Lower leg skin (tissue), 4 donors: ENCODE measurements around the gene SUMO2. TPM values are rescaled to one million over a fixed set of nuclear protein-coding genes. Genes with fewer than 3 reads are reported as not detected.

Experiments
- DNase-seq, 2 donors: peaks; one replicate each; pipeline ENCODE4 v3.0.0-alpha.2; 2019; ENCODE audit warnings: low spot score in 2 of 2
- H3K4me3 ChIP-seq: fragments of 200-600 bp; sonication (generic); 2 replicates; pipeline ENCODE4 v1.5.1; 2017; ENCODE audit warnings: mild to moderate bottlenecking, low read depth; ENCODE audit not compliant: poor library complexity, severe bottlenecking
- CTCF ChIP-seq, 3 donors: fragments of 450-650 bp; IDR thresholded peaks; one replicate each; pipeline ENCODE4 v1.5.1; 2016; ENCODE audit warnings: antibody characterized with exemption in 3 of 3, mild to moderate bottlenecking in 3 of 3, moderate library complexity in 2 of 3
- POLR2A ChIP-seq, 2 donors: fragments of 450-650 bp; IDR thresholded peaks; one replicate each; pipeline ENCODE4 v1.6.1; 2016 to 2017; ENCODE audit warnings: antibody characterized with exemption in 2 of 2, mild to moderate bottlenecking in 1 of 2, moderate library complexity in 1 of 2
- WGBS, 2 donors: methylation state at CpG; one replicate each; pipeline ENCODE4 v1.1.5; 2018; 5-methylcytosine and 5-hydroxymethylcytosine counted together
- intact Hi-C: fragments of 100-400 bp; cut with DNase I; formaldehyde crosslinking; loops from one replicate; pipeline ENCODE4 v1.15.0; 2023; ENCODE audit warnings: low total_unique reads
- total RNA-seq, 4 donors: library from RNA; depleted of rRNA; stranded (reverse); fragments of >200 nt; gene quantifications; one replicate each; pipeline ENCODE4 v1.1.0, GENCODE V29; 2016

Gene SUMO2
- total RNA-seq, 4 donors from 2014 or later: 59.8 to 75.6 (median 68.2) TPM

GRCh38 chr17:75153780-75154194 is 29.0 kb downstream of the SUMO2 start:
- WGBS, 2 donors: 1% methylated on average over 20 to 31 of the region's 35 CpGs
- DNase-seq: no peak
- intact Hi-C loops: no loop called here
- TF ChIP-seq POLR2A (IDR thresholded peaks at IDR 0.05) (no peak), CTCF (IDR thresholded peaks at IDR 0.05) (no peak)
- peak overlapping the region; percentile 82 for H3K4me3 ChIP-seq

GRCh38 chr17:75152922-75153779 is 29.6 kb downstream of the SUMO2 start:
- H3K4me3 ChIP-seq: peak overlapping the region; percentile 82
- no peak for TF ChIP-seq CTCF (IDR thresholded peaks at IDR 0.05)
- intact Hi-C loops: no loop called here
- DNase-seq: peak in 1 of 2 donors; percentile 24
- WGBS, 2 donors: 6% methylated on average over 28 of the region's 28 CpGs

GRCh38 chr17:75152523-75152921 is 30.2 kb downstream of the SUMO2 start:
- TF ChIP-seq CTCF (IDR thresholded peaks at IDR 0.05) (no peak), POLR2A (IDR thresholded peaks at IDR 0.05) (no peak)
- no peak for DNase-seq
- intact Hi-C loops: no loop called here
- H3K4me3 ChIP-seq: no peak overlapping the region
- 83 to 91% methylated on average over 6 of the region's 6 CpGs for WGBS, 2 donors

- TF ChIP-seq POLR2A (IDR thresholded peaks at IDR 0.05) (no peak), CTCF (IDR thresholded peaks at IDR 0.05) (no peak)
- intact Hi-C loops: no loop called here
- H3K4me3 ChIP-seq: no peak overlapping the region
- no peak for DNase-seq
- 91 to 93% methylated on average over 6 of the region's 6 CpGs for WGBS, 2 donors
Measured at GRCh38 chr17:75151930-75152329, 30.8 kb downstream of the SUMO2 start.

- intact Hi-C loops: no loop called here
- WGBS, 2 donors: 88 to 92% methylated on average over 6 of the region's 6 CpGs
- no peak for DNase-seq
- TF ChIP-seq CTCF (IDR thresholded peaks at IDR 0.05) (no peak), POLR2A (IDR thresholded peaks at IDR 0.05) (no peak)
- H3K4me3 ChIP-seq: no peak overlapping the region
Measured at GRCh38 chr17:75147878-75148546, 34.7 kb downstream of the SUMO2 start.
